Measurements from ENCODE around the gene CNIH1.
"Not testable (repeated sequence)": the region's sequence is repeated elsewhere in the genome, so short reads cannot be mapped to it uniquely, and the experiment has no call there.

The CNIH1 gene

GRCh38 chr14:54403401-54404005, 37.7 kb downstream of the CNIH1 start:
- not testable (repeated sequence) for H3K36me3 ChIP-seq (ENCODE audit: control insufficient read depth, insufficient read depth, low read length); H3K9me3 ChIP-seq (ENCODE audit: control insufficient read depth, insufficient read depth, low read length); H3K4me3 ChIP-seq (ENCODE audit: low read length); H3K27me3 ChIP-seq (ENCODE audit: control insufficient read depth, insufficient read depth, low read length); H3K27ac ChIP-seq (ENCODE audit: low read length); H3K4me1 ChIP-seq (ENCODE audit: control insufficient read depth, insufficient read depth, low read length); DNase-seq (ENCODE audit: low read depth, low spot score)
- WGBS (ENCODE audit: insufficient coverage, insufficient read length), result no CpG with 5 or more reads among the region's 6 CpGs

GRCh38 chr14:54399560-54399959, 41.6 kb downstream of the CNIH1 start:
- WGBS (ENCODE audit: insufficient coverage, insufficient read length), result no CpG with 5 or more reads among the region's 2 CpGs
- no peak overlapping the region for H3K27ac ChIP-seq (ENCODE audit: low read length)
- DNase-seq (ENCODE audit: low read depth, low spot score), result no peak

GRCh38 chr14:54396493-54397335, 44.5 kb downstream of the CNIH1 start, which contains the start of gene CDKN3:
CDKN3 (plus strand) TSS chr14:54397007; CDS start chr14:54397069, 62 bp downstream.
- no peaks in the 10 kb centered on the region for H3K36me3 ChIP-seq (ENCODE audit: control insufficient read depth, insufficient read depth, low read length)
- no peaks in the 10 kb centered on the region for H3K27me3 ChIP-seq (ENCODE audit: control insufficient read depth, insufficient read depth, low read length)
- no CpG with 5 or more reads among the region's 76 CpGs for WGBS (ENCODE audit: insufficient coverage, insufficient read length)
- no peaks in the 10 kb centered on the region for H3K9me3 ChIP-seq (ENCODE audit: control insufficient read depth, insufficient read depth, low read length)
- H3K4me1 ChIP-seq (ENCODE audit: control insufficient read depth, insufficient read depth, low read length), result peaks cover 5% of the 10 kb centered on the region; the same call in 1 of the 2 replicates
- H3K4me3 ChIP-seq (ENCODE audit: low read length), result peak within 1 kb of the TSS; percentile 50
- DNase-seq (ENCODE audit: low read depth, low spot score), result peak; percentile 97
- no peak within 1 kb of the TSS for H3K27ac ChIP-seq (ENCODE audit: low read length)

More at GRCh38 chr14:54399560-54399959, 41.6 kb downstream of the CNIH1 start:
- H3K9me3 ChIP-seq (ENCODE audit: control insufficient read depth, insufficient read depth, low read length), result no peaks in the 10 kb centered on the region
- H3K4me1 ChIP-seq (ENCODE audit: control insufficient read depth, insufficient read depth, low read length), result peaks cover 5% of the 10 kb centered on the region; the same call in 1 of the 2 replicates
- no peaks in the 10 kb centered on the region for H3K36me3 ChIP-seq (ENCODE audit: control insufficient read depth, insufficient read depth, low read length)
- no peaks in the 10 kb centered on the region for H3K27me3 ChIP-seq (ENCODE audit: control insufficient read depth, insufficient read depth, low read length)
- no peak overlapping the region for H3K4me3 ChIP-seq (ENCODE audit: low read length)

DNA sequence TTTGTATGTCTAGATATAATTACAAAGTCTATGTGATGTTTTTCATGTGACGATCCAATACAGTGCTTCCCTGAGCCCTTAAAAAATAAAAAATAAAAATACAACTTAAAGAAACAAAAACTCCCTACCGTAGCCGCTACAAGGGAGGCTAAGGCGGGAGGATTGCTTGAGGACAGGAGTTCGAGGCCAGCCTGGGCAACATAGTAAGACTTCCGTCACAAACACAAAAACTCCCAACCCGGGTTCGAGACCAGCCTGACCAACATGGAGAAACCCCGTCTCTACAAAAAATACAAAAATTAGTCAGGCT, 45.0 kb downstream of the CNIH1 start:
- no peak for DNase-seq (ENCODE audit: low read depth, low spot score)
- no peak overlapping the region for H3K27ac ChIP-seq (ENCODE audit: low read length)
- peaks cover 5% of the 10 kb centered on the region; the same call in 1 of the 2 replicates for H3K4me1 ChIP-seq (ENCODE audit: control insufficient read depth, insufficient read depth, low read length)
- no peaks in the 10 kb centered on the region for H3K27me3 ChIP-seq (ENCODE audit: control insufficient read depth, insufficient read depth, low read length)
- H3K36me3 ChIP-seq (ENCODE audit: control insufficient read depth, insufficient read depth, low read length), result no peaks in the 10 kb centered on the region
- peak overlapping the region; percentile 20; the same call in 1 of the 2 replicates for H3K4me3 ChIP-seq (ENCODE audit: low read length)
- no peaks in the 10 kb centered on the region for H3K9me3 ChIP-seq (ENCODE audit: control insufficient read depth, insufficient read depth, low read length)
- no CpG with 5 or more reads among the region's 9 CpGs for WGBS (ENCODE audit: insufficient coverage, insufficient read length)

DNA sequence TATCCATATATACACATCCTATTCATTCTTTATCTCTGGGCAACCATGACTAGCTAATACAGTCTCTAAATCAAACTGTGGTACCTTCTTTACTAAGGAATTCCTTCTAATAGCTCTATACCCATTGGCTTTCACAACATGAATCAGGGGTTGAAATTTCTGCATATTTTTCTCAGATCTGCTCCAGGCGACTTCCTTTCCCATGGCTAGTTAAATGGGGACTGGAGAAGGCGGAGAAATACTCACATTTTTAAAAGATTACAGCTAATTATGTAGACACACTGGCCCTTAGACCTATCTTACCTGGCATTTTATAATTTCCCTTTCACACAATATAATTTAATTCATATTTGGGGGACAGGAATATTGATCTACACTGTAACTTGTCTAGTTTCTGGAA, 45.5 kb downstream of the CNIH1 start:
- Histone ChIP-seq H3K9me3 (ENCODE audit: control insufficient read depth, insufficient read depth, low read length) (no peaks in the 10 kb centered on the region), H3K36me3 (ENCODE audit: control insufficient read depth, insufficient read depth, low read length) (no peaks in the 10 kb centered on the region), H3K27me3 (ENCODE audit: control insufficient read depth, insufficient read depth, low read length) (no peaks in the 10 kb centered on the region), H3K4me3 (ENCODE audit: low read length) (no peak overlapping the region), H3K4me1 (ENCODE audit: control insufficient read depth, insufficient read depth, low read length) (peaks cover 5% of the 10 kb centered on the region; the same call in 1 of the 2 replicates), H3K27ac (ENCODE audit: low read length) (no peak overlapping the region)
- no peak for DNase-seq (ENCODE audit: low read depth, low spot score)
- WGBS (ENCODE audit: insufficient coverage, insufficient read length), result no CpG with 5 or more reads among the region's 2 CpGs

DNA sequence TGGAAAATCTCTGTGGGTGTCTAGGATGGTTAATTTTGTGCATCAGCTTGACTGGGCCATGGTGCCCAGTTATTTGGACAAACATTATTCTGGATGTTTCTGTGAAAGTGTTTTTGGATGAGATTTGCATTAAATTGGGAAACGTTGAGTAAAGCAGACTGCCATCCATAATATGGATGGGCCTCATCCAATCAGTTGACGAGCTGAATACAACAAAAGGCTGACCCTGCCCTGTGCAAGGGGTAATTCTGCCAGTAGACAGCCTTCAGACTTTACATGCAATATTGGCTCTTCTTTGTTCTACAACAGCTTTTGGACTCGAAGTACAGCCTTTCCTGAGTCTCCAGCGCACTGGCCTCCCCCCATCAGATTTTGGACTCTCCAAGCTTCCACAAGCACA, 45.9 kb downstream of the CNIH1 start:
- DNase-seq (ENCODE audit: low read depth, low spot score), result no peak
- no CpG with 5 or more reads among the region's 4 CpGs for WGBS (ENCODE audit: insufficient coverage, insufficient read length)
- Histone ChIP-seq H3K9me3 (ENCODE audit: control insufficient read depth, insufficient read depth, low read length) (no peaks in the 10 kb centered on the region), H3K4me3 (ENCODE audit: low read length) (no peak overlapping the region), H3K27ac (ENCODE audit: low read length) (no peak overlapping the region), H3K27me3 (ENCODE audit: control insufficient read depth, insufficient read depth, low read length) (no peaks in the 10 kb centered on the region), H3K36me3 (ENCODE audit: control insufficient read depth, insufficient read depth, low read length) (no peaks in the 10 kb centered on the region), H3K4me1 (ENCODE audit: control insufficient read depth, insufficient read depth, low read length) (peaks cover 5% of the 10 kb centered on the region; the same call in 1 of the 2 replicates)

DNA sequence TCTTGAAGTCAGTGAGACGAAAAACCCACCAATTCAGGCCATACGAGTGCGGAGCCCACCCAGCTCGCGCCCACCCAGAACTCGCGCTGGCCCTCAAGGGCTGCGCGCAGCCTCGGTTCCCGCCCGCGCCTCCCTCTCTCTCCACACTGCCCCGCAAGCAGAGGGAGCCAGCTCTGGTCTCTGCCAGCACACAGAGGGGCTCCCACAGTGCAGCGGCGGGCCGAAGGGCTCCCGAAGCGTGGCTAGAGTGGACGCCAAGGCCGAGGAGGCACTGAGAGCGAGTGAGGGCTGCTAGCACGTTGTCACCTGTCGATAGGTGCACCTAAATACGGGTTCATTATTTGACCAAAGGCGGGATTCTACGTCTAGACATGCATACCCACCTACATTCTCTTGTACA, 46.6 kb downstream of the CNIH1 start:
- Histone ChIP-seq H3K36me3 (ENCODE audit: control insufficient read depth, insufficient read depth, low read length) (no peaks in the 10 kb centered on the region), H3K27ac (ENCODE audit: low read length) (no peak overlapping the region), H3K4me1 (ENCODE audit: control insufficient read depth, insufficient read depth, low read length) (peaks cover 5% of the 10 kb centered on the region; the same call in 1 of the 2 replicates), H3K27me3 (ENCODE audit: control insufficient read depth, insufficient read depth, low read length) (no peaks in the 10 kb centered on the region), H3K4me3 (ENCODE audit: low read length) (no peak overlapping the region), H3K9me3 (ENCODE audit: control insufficient read depth, insufficient read depth, low read length) (no peaks in the 10 kb centered on the region)
- DNase-seq (ENCODE audit: low read depth, low spot score), result no peak
- no CpG with 5 or more reads among the region's 27 CpGs for WGBS (ENCODE audit: insufficient coverage, insufficient read length)

DNA sequence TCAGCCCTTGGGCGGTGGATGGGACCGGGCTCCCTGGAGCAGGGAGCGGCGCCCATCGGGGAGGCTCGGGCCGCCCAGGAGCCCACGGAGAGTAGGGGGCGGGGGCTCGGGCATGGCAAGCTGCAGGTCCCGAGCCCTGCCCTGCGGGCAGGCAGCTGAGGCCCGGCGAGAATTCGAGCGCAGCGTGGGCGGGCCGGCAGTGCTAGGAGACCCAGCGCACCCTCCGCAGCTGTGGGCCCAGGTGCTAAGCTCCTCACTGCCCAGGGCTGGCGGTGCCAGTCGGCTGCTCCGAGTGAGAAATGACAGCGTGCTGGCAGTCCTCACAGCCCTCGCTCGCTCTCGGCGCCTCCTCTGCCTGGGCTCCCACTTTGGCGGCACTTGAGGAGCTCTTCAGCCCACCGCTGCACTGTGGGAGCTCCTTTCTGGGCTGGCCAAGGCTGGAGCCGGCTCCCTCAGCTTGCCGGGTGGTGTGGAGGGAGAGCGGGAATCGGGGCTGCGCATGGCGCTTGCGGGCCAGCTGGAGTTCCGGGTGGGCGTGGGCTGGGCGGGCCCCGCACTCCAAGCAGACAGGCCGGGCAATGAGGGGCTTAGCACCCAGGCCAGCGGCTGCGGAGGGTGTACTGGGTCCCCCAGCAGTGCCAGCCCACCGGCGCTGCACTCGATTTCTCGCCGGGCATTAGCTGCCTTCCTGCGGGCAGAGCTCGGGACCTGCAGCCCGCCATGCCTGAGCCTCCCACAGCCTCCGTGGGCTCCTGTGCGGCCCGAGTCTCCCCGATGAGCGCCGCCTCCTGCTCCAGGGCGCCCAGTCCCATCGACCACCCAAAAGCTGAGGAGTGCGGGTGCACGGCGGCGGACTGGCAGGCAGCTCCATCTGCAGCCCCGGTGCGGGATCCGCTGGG, 47.9 kb downstream of the CNIH1 start:
- H3K27me3 ChIP-seq (ENCODE audit: control insufficient read depth, insufficient read depth, low read length); H3K4me1 ChIP-seq (ENCODE audit: control insufficient read depth, insufficient read depth, low read length); DNase-seq (ENCODE audit: low read depth, low spot score); H3K36me3 ChIP-seq (ENCODE audit: control insufficient read depth, insufficient read depth, low read length); H3K27ac ChIP-seq (ENCODE audit: low read length); H3K4me3 ChIP-seq (ENCODE audit: low read length); H3K9me3 ChIP-seq (ENCODE audit: control insufficient read depth, insufficient read depth, low read length): not testable (repeated sequence)
- no CpG with 5 or more reads among the region's 68 CpGs for WGBS (ENCODE audit: insufficient coverage, insufficient read length)

- Histone ChIP-seq H3K9me3 (ENCODE audit: control insufficient read depth, insufficient read depth, low read length) (no peaks in the 10 kb centered on the region), H3K36me3 (ENCODE audit: control insufficient read depth, insufficient read depth, low read length) (no peaks in the 10 kb centered on the region), H3K4me1 (ENCODE audit: control insufficient read depth, insufficient read depth, low read length) (0 out of 2 replicates have a peak, but pooled peaks cover under 1% of the 10 kb centered on the region), H3K4me3 (ENCODE audit: low read length) (no peak overlapping the region), H3K27me3 (ENCODE audit: control insufficient read depth, insufficient read depth, low read length) (no peaks in the 10 kb centered on the region), H3K27ac (ENCODE audit: low read length) (no peak overlapping the region)
- DNase-seq (ENCODE audit: low read depth, low spot score), result no peak
- no CpG with 5 or more reads among the region's 14 CpGs for WGBS (ENCODE audit: insufficient coverage, insufficient read length)
Observed at GRCh38 chr14:54392131-54392859, 48.9 kb downstream of the CNIH1 start.
